Activated CD8-positive, alpha-beta memory T cell treated with anti-CD3 and anti-CD28 coated beads, Interleukin-2, amount 10 ng/mL, durations not matched to agents 7 days and 5 days (primary cell): ENCODE results near the gene LMNA. TPM values are rescaled to one million over a fixed set of nuclear protein-coding genes. Genes with fewer than 3 reads are reported as not detected.
A peak's percentile ranks its signal among the peaks of the same experiment; 100 is the strongest.

Source experiments
- ATAC-seq: fragments of 150-1000 bp; cut with Tn5 transposase; one replicate; pipeline ENCODE4 v1.10.0; 2021; ENCODE audit warnings: moderate library complexity
- CTCF ChIA-PET: fragments of 350-600 bp; sonication (Branson Sonifier 250); formaldehyde crosslinking; loops from one replicate; lab custom pipeline; 2021; ENCODE audit warnings: antibody characterized with exemption; lab: Charles Lee
- DNase-seq: peaks from one replicate; pipeline ENCODE4 v3.0.0-alpha.2; 2020
- H3K27ac Mint-ChIP-seq: one replicate; pipeline ENCODE4 v1.8.0; 2021; ENCODE audit warnings: mild to moderate bottlenecking, mixed read lengths
- H3K27me3 Mint-ChIP-seq: one replicate; pipeline ENCODE4 v1.8.0; 2021; ENCODE audit warnings: mixed read lengths
- H3K36me3 Mint-ChIP-seq: one replicate; pipeline ENCODE4 v1.8.0; 2021; ENCODE audit warnings: mild to moderate bottlenecking, mixed read lengths
- H3K4me1 Mint-ChIP-seq: one replicate; pipeline ENCODE4 v1.8.0; 2021; ENCODE audit warnings: mixed read lengths
- H3K4me3 Mint-ChIP-seq: one replicate; pipeline ENCODE4 v1.8.0; 2021; ENCODE audit warnings: mild to moderate bottlenecking, moderate library complexity, mixed read lengths
- H3K9me3 Mint-ChIP-seq: one replicate; pipeline ENCODE4 v1.8.0; 2022; ENCODE audit warnings: low read depth, mixed read lengths
- total RNA-seq, 2 experiments: library from RNA; stranded (reverse); gene quantifications; one replicate each; pipeline ENCODE4 v1.2.3, GENCODE V29; 2021

The LMNA gene
- total RNA-seq, 2 experiments from 2014 or later: 37.3 to 41.9 TPM

DNA sequence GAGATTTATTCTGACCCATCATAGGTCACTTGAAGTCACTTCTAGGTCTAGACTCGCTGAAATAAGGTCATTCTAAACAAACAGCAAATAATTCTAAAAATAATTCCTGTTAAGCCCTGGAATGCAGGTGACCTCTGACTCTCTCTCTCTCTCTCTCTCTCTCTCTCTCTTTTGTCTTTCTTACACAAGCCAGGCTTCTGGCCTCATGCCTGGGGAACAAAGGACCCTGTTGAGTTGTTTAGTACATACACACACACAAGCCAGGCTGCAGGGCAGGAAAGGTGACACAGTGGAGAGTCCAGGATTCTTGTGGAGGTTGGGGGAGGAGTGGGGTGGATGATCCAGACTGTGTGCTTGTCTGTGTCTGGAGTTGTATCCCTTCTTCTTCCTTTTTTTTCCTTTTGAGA is 28.3 kb upstream of the LMNA start:
- no peak overlapping the region for H3K27ac Mint-ChIP-seq
- H3K36me3 Mint-ChIP-seq: no peaks in the 10 kb centered on the region
- peaks cover 43% of the 10 kb centered on the region for H3K27me3 Mint-ChIP-seq

DNA sequence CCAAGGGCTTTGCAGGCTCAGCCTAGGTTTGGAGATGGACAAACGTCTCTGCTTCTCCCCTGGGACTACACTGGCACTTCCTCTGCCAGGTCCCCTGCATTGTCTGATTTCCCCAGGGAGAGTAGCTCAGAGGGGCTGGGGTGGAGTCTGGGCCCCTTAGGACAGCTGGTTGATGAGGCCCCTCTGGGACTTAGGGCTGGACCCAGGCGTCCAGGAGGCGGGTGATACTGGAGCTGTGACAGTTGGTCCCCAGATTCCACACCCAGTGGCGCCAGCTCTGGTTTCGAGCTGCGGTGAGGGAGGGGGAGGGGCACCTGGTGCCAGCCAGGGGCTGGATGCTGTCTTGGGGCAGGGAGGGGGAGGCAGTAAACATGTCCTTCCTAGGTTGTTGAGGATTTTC is 24.8 kb upstream of the LMNA start:
- Mint-ChIP-seq H3K9me3 (no peaks in the 10 kb centered on the region), H3K4me1 (peaks cover 6% of the 10 kb centered on the region), H3K27me3 (peaks cover 40% of the 10 kb centered on the region), H3K36me3 (peaks cover 1% of the 10 kb centered on the region), H3K27ac (no peak overlapping the region), H3K4me3 (no peak overlapping the region)
- CTCF ChIA-PET: interaction anchor here (1.1 to 27.0 kb wide), 7 partner anchors 10 to 183 kb away, joined by 4 to 979 read pairs (median 5); partner anchors contain the start of gene LMNA
- DNase-seq (no peak), ATAC-seq (no peak)

More for the DNA sequence above, 28.3 kb upstream of the LMNA start:
- H3K9me3 Mint-ChIP-seq: no peaks in the 10 kb centered on the region
- peaks cover 8% of the 10 kb centered on the region for H3K4me1 Mint-ChIP-seq
- H3K4me3 Mint-ChIP-seq: no peak overlapping the region
- ATAC-seq: no peak
- DNase-seq: no peak
- CTCF ChIA-PET: interaction anchor here (0.9 to 27.0 kb wide), 2 partner anchors 10 to 37 kb away, joined by 3 to 979 read pairs; partner anchors contain the start of gene LMNA

DNA sequence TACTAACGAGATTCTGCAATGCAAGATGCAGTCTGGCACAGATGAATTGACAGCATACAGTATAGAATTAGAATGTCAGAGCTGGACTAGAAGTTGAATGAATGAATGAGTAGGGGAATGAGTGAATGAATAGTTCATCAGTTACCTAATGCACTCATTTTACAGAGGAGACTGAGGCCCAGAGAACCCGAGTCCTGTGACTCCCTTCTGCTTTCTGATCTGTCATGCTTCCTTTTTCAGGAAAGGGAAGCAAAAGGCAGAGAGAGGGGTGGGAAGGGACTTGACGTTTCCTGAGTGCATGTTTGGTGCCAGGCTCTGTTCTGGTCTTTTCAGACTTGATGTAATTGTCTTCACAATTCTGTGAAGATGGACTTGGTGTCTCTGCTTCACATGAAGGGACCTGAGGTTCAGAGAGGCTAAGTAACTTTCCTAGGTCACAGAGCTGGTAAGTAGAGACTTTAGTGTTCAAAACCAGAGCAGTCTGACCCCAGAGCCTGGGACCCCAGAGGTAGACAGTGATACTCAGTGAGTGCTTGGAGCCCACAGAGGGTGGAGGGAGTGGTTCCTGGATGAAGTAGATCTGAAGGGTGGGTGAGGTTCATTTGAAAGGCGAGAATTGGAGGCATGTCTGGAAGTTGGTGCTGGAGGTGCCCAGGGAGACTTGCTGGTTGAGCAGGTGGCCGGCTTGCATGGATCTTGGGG is 24.2 kb upstream of the LMNA start:
- no peaks in the 10 kb centered on the region for H3K9me3 Mint-ChIP-seq
- peaks cover 34% of the 10 kb centered on the region for H3K27me3 Mint-ChIP-seq
- H3K4me3 Mint-ChIP-seq: no peak overlapping the region
- H3K4me1 Mint-ChIP-seq: peaks cover 9% of the 10 kb centered on the region
- no peak for ATAC-seq
- H3K27ac Mint-ChIP-seq: no peak overlapping the region
- CTCF ChIA-PET: interaction anchor here (0.8 to 27.0 kb wide), 11 partner anchors 9 to 182 kb away, joined by 3 to 979 read pairs (median 4); partner anchors contain the start of gene LMNA
- DNase-seq: no peak
- H3K36me3 Mint-ChIP-seq: peaks cover 1% of the 10 kb centered on the region

DNA sequence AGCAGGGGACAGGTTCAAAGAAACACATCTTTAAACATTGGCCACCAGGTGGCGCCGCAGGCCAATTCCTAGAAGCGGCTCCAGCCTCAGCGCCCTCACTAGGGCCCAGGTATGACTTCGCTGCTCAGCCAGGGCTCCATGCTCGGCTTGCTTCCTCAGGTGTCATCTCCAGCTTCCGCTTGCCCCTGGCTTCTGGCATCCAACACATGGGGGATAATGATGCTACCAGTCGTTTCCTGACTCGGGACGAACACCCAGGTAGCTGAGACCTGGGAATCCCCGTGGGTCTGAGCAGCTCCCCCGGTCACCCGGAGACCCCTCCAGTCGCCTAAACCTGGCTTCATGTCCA is 23.7 kb upstream of the LMNA start:
- CTCF ChIA-PET: interaction anchor here (0.7 to 27.0 kb wide), 18 partner anchors 8 to 282 kb away, joined by 3 to 979 read pairs (median 4); partner anchors contain the start of genes LMNA and PMF1
- Mint-ChIP-seq H3K36me3 (peaks cover 1% of the 10 kb centered on the region), H3K4me1 (peaks cover 12% of the 10 kb centered on the region), H3K27ac (no peak overlapping the region), H3K9me3 (no peaks in the 10 kb centered on the region), H3K4me3 (no peak overlapping the region), H3K27me3 (peaks cover 34% of the 10 kb centered on the region)
- peak; percentile 99 for ATAC-seq
- peak; percentile 91 for DNase-seq

DNA sequence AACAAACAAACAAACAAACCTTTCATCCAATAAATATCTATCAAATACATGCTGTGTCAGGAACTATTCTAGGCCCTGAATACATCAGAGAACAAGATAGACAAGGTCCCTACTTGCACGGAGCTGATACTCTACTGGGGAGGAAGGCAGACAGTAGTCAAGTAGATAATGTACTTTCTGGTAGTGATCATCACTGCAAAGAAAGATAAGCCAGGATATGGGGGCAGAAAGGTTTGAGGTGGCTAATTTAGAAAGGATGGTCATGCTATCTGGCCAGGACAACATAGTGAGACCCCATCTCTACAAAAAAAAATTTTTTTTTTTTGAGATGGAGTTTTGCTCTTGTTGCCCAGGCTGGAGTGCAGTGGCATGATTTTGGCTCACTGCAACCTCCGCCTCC is 22.9 kb upstream of the LMNA start:
- Mint-ChIP-seq H3K4me3 (no peak overlapping the region), H3K9me3 (no peaks in the 10 kb centered on the region), H3K36me3 (peaks cover 1% of the 10 kb centered on the region), H3K4me1 (peaks cover 18% of the 10 kb centered on the region), H3K27me3 (peaks cover 35% of the 10 kb centered on the region), H3K27ac (no peak overlapping the region)
- ATAC-seq: no peak
- CTCF ChIA-PET: interaction anchor here (0.7 to 27.0 kb wide), 13 partner anchors 12 to 228 kb away, joined by 3 to 979 read pairs (median 4); partner anchors contain the start of genes LMNA and PMF1
- no peak for DNase-seq

DNA sequence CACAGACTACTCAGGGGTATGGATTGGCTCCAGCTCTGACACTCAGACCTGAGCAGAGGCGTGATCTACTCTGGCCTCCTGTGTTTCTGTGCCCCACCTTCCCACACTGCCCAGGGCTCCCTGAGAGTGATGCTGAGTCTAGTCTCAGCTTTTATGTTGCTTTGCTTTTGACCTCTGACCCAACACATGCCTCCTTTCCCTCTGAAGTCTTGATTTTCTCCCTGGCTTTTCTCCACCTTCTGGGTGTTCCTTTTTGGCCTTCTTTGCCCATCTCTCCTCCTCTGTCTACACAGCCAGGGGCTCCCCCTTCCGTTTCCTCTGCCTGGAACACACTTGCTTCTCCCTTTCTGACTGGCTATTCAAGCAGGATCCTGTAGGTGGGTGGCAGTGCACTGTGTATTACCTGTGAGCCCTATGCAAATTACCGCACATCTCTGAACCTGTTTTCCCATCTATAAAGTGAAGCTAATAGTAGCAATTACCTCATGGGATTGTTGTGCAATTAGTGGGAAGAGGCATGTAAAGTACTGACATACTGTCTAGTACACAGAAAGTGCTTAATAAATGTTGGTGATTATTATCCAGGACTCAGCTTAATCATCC is 18.5 kb upstream of the LMNA start:
- Mint-ChIP-seq H3K9me3 (no peaks in the 10 kb centered on the region), H3K4me3 (no peak overlapping the region), H3K27me3 (peaks cover 27% of the 10 kb centered on the region), H3K27ac (peak overlapping the region; percentile 44), H3K36me3 (peaks cover 1% of the 10 kb centered on the region), H3K4me1 (peaks cover 40% of the 10 kb centered on the region)
- ATAC-seq (no peak), DNase-seq (no peak)
- CTCF ChIA-PET: interaction anchor here (1.1 to 27.0 kb wide), 11 partner anchors 10 to 158 kb away, joined by 3 to 979 read pairs (median 7); partner anchors contain the start of genes LMNA, PMF1 and SEMA4A

DNA sequence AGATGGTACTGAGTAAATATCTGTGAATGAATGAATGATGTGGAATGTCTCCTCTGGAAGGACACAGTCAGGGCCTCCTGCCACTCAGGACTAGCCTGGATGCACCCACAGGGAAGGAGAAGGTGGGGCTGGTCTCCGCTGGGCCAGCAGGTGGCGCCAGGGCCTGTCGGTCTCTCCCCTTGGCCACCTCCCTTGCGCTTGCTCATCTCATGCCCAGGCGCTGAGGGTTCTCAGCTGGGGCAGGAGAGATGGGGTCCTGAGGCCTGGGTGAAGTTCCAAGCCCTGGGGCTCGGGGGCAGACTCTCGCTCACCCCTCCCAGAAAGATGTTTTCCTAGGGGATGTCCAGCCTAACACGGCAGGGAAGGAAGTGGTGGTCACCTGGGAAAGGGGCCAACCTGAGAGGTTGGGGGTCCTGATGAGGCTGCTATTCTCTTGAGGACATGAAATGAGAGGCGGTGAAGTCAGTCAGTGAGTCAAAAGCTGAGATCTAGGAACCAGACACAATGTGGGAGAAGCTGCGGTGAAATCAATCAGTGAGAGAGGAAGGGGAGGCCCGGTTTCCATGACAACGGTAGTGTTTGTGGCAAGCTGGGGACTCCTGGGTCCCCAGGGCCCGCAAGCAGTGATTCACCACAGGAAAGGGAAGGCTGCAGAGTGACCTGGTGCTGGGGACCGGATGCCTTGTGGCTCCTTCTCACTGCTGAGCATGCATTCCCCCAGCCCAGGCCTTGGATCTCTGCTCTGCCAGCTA is 17.7 kb upstream of the LMNA start:
- peak; percentile 92 for DNase-seq

DNA sequence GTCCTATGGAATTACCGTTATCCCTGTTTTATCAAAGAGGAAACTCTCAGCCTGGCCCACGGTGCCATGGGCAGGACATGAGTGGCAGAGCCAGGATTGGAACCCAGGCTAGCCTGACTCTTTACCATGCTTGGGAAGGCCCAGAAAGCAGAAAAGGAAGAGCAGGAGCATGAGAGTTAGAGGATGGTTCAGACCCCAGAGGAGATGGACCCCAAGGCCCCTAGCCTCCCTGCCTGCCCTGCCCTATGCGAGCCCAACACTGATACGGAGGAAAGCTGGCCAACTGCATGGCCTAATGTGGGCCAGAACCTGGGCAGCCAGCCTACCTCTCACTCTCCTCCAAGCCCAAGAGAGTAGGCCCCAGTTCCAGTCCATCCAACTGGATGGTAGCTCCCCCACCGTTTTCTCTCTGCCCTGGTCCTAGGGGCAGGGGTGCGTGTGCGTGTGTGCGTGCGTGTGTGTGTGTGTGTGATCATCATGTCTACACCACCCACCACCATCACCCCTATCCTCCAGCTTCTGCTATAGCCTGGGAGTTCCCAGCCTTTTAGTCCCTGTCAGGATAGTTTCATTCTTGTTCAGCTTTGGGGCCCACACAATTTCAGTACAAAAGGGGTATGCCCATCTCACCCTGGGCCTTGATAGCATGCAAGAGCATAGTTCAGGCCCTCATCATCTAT is 16.9 kb upstream of the LMNA start:
- Mint-ChIP-seq H3K4me3 (no peak overlapping the region), H3K27me3 (peaks cover 21% of the 10 kb centered on the region), H3K9me3 (no peaks in the 10 kb centered on the region), H3K36me3 (peaks cover 1% of the 10 kb centered on the region), H3K4me1 (peaks cover 42% of the 10 kb centered on the region), H3K27ac (peak overlapping the region; percentile 76)
- CTCF ChIA-PET: interaction anchor here (0.9 to 27.0 kb wide), 12 partner anchors 9 to 221 kb away, joined by 3 to 979 read pairs (median 6); partner anchors contain the start of gene LMNA
- no peak for ATAC-seq
- DNase-seq: peak; percentile 48

More for the DNA sequence above, 17.7 kb upstream of the LMNA start:
- CTCF ChIA-PET: interaction anchor here (0.7 to 27.0 kb wide), 15 partner anchors 10 to 159 kb away, joined by 3 to 979 read pairs (median 4); partner anchors contain the start of genes LMNA, PMF1 and SEMA4A
- Mint-ChIP-seq H3K4me1 (peaks cover 42% of the 10 kb centered on the region), H3K36me3 (peaks cover 1% of the 10 kb centered on the region), H3K9me3 (no peaks in the 10 kb centered on the region), H3K27me3 (peaks cover 23% of the 10 kb centered on the region), H3K27ac (peak overlapping the region; percentile 76), H3K4me3 (no peak overlapping the region)
- peak; percentile 87 for ATAC-seq

DNA sequence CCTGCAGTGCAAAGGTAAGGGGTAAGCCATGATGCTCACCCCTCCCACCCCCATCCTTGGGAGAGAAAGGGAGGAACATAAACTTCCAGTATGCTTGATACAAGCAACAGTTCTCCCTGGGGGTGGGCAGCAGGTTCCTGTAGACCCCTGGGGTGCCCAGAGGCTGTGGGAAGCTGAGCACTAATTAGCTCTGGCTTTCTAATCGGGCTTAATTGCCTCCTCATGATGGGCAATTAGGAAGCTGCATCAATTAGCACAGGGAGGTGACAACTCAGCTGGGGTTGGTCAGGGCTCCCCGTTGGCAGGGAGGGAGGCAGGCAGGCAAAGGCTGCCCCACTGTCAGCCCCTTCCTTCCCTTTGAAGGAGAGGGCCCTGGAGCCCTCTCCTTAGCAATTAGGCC is 15.7 kb upstream of the LMNA start:
- Mint-ChIP-seq H3K27ac (no peak overlapping the region), H3K4me1 (peaks cover 43% of the 10 kb centered on the region), H3K36me3 (no peaks in the 10 kb centered on the region), H3K4me3 (no peak overlapping the region), H3K27me3 (peaks cover 17% of the 10 kb centered on the region), H3K9me3 (no peaks in the 10 kb centered on the region)
- CTCF ChIA-PET: interaction anchor here (1.3 to 27.0 kb wide), 5 partner anchors 8 to 220 kb away, joined by 3 to 979 read pairs (median 8); partner anchors contain the start of gene LMNA
- DNase-seq (no peak), ATAC-seq (no peak)

DNA sequence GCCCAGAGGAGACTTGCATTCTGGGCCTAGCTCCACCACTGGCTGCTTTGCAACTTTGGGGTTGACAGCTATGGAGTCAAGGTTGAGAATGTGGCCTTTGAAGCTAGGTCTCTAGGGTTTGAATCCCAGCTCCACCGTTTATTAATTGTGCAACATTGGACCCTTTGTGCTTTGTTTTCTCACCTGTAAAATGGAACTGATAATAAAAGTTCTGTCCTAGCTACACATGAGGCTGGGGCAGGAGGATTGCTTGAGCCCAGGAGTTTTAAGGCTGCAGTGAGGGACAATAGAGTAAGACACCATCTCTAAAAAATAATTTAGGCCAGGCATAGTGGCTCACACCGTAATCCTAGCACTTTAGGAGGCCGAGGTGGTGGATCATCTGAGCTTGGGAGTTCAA is 15.2 kb upstream of the LMNA start:
- CTCF ChIA-PET: interaction anchor here (1.3 to 27.0 kb wide), 6 partner anchors 8 to 286 kb away, joined by 3 to 979 read pairs (median 6); partner anchors contain the start of gene LMNA
- no peak overlapping the region for H3K4me3 Mint-ChIP-seq
- ATAC-seq (no peak), DNase-seq (no peak)
- H3K4me1 Mint-ChIP-seq: peaks cover 47% of the 10 kb centered on the region
- peaks cover 12% of the 10 kb centered on the region for H3K27me3 Mint-ChIP-seq
- H3K36me3 Mint-ChIP-seq: no peaks in the 10 kb centered on the region
- no peak overlapping the region for H3K27ac Mint-ChIP-seq
- H3K9me3 Mint-ChIP-seq: no peaks in the 10 kb centered on the region

DNA sequence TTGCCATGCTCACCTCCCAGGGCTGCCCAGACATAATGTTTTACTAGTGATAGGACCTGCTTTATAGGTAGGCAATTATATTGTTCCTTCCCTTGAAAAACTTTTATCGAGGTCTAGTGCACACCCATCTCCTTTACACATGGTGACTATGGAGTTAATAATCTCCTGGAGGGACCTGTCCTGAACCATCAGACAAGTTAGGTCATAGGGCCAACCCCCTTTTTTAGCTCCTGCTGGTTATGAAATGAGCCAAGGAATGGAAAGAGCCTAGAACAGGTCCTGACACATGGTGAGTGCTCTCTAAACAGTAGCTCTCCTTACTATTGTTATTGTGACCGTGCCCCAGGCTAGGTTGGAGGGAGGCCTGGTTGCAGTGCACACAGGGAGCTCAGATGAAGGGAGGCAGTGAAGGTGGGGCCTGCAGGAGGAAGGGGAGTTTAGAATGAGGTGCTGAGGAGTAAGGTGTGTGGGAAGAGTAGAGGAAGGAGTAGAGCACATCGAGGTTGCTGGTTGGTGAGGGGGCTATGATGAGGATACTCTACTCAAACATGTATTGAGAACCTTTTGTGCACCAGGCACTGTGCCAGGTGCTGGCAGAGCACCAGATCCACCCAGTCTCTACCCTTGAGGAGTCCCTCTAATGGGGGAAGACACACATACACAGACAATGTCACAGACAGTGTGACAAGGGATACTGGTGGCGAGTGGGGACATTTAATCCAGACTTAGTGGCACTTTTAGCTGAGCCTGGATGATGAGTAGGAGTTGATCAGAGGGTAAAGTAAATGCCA is 14.1 kb upstream of the LMNA start:
- H3K9me3 Mint-ChIP-seq: no peaks in the 10 kb centered on the region
- no peaks in the 10 kb centered on the region for H3K36me3 Mint-ChIP-seq
- no peak for DNase-seq
- H3K4me1 Mint-ChIP-seq: peaks cover 52% of the 10 kb centered on the region
- CTCF ChIA-PET: interaction anchor here (1.3 to 27.0 kb wide), 4 partner anchors 7 to 285 kb away, joined by 3 to 979 read pairs (median 28); partner anchors contain the start of gene LMNA
- peaks cover 12% of the 10 kb centered on the region for H3K27me3 Mint-ChIP-seq
- no peak for ATAC-seq
- H3K27ac Mint-ChIP-seq: no peak overlapping the region
- H3K4me3 Mint-ChIP-seq: no peak overlapping the region

DNA sequence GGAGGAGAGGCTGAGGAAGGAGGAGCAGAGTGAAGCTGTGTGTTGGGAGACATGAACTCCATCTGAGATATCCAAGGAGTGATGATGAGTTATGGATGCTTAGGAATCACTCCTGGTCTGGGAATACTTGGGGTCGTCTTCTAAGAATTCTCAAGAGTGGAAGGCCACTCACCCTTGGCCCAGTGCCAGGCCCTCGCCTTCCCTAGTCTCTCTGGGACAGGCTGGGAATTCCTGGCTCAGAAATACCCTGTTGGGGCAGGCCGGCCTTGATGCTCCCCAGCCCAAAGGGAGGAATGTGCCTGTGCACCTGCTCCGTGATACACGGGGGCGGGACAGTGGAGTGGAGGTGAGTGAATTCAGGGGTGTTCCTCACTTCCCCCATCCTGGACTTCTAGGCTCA is 12.6 kb upstream of the LMNA start:
- DNase-seq (no peak), ATAC-seq (no peak)
- CTCF ChIA-PET: interaction anchor here (27.0 kb wide), 1 partner anchor 22 kb away, joined by 979 read pairs; the partner anchor contains the start of gene LMNA
- Mint-ChIP-seq H3K4me3 (no peak overlapping the region), H3K27ac (no peak overlapping the region), H3K36me3 (no peaks in the 10 kb centered on the region), H3K9me3 (no peaks in the 10 kb centered on the region), H3K4me1 (peaks cover 50% of the 10 kb centered on the region), H3K27me3 (peaks cover 8% of the 10 kb centered on the region)
